Activated T-cell treated with anti-CD3 and anti-CD28 coated beads for 1 hour (primary cell): ENCODE data around the gene BRD1.
A peak's percentile ranks its signal among the peaks of the same experiment; 100 is the strongest.

Source experiments
- DNase-seq: peaks from one replicate; pipeline ENCODE4 v3.0.0-alpha.2; 2020; ENCODE audit warnings: low read depth

The BRD1 gene

GRCh38 chr22:49727191-49727880 lies 100.3 kb downstream of the BRD1 start:
- no peak for DNase-seq

- DNase-seq = no peak
Measured at GRCh38 chr22:49726701-49727101, 101.0 kb downstream of the BRD1 start.

DNA sequence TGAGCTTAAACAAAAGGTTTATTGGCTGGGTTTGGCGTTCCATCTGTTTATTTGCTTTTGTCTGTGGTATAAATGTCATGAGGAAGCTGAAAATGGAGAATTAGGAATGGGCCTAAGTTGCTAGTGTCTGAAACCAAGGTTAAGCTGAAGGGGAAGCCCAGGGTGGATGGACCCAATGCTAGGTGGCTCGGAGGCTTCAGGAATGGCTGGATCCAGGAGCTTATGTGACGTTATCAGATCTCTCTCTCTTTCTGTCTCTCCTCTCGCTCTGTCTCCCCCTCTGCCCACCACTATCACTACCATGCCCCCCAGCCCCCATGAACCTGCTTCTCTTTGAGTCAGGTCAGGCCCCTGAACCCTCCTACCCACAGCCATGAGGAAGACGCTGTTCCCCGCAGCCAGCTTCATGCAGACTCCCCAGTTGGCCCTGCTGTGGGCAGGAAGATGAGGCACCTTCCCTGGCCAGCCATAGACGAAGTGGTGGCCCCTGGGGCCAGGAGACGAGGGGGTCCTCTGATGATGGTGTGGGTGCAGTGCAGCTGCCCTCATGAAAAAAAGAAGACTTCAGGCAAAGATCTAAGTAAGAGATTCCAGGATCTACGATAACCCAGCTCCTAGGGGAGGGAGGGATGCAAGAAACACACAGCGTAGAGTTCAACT lies 101.5 kb downstream of the BRD1 start:
- DNase-seq = no peak

GRCh38 chr22:49725516-49725915 lies 102.2 kb downstream of the BRD1 start:
- no peak for DNase-seq

DNA sequence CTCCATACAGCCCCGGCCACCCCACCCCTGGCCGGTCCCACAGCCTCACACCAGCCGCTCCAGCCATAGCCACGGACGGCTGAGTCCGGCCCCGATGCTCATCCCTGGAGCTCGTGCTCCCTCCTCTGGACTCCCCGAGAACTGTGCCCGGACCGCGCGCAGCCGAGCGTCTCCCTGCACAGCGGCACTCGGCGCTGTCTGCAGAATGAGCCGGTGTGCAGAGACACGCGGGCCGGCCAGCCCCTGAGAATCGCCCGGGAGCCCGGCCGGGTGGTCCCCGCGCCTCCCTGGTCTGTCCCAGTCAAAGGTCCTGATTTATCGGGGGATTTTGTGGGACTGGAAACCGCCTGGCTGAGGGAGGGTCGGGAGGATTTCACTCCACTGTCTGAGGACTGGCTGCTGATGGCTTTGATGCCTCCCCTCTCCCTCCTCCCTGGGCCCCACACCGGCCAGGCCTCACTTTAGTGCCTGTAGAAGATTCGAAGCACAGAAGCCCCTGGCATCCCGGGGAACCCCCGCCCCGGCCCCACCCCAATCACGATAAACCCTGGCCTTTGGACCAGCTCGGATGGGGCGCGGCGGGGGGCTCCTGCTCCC lies 102.7 kb downstream of the BRD1 start:
- peak; percentile 59 for DNase-seq

- DNase-seq = no peak
Measured at GRCh38 chr22:49724030-49724892, 103.4 kb downstream of the BRD1 start.

DNA sequence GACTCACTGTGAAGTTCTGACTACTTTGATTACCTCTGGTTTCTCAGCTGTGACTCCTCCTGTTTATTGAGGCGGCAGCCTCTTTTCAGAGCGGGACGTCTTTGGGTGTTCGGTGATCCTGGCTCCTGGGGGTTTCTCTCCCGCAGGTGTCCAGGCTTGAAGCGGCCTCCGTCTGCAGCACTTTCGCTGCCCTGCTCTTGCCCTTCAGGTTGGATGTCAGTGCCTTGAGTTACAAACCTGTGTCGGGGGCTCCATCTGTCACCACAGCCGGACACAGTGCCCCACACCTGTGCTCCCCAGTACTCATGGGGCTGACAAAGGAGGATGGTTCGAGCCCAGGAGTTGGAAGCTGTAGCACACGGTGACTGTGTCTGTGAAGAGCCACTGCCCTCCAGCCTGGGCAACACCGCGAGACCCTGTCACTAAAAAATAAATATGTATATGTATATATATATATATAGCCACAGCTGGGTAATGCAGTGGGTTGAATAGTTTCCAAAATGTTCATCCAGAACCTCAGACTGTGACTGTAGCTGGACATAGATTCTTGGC lies 104.1 kb downstream of the BRD1 start:
- no peak for DNase-seq
